Putamen (tissue), 1 donor: ENCODE data around the gene RIMOC1.
"Not testable (repeated sequence)": the region's sequence is repeated elsewhere in the genome, so short reads cannot be mapped to it uniquely, and the experiment has no call there.

Source experiments
- DNase-seq: peaks from one replicate; pipeline ENCODE4 v3.0.0-alpha.2; 2016; ENCODE audit warnings: low spot score

RIMOC1 gene

GRCh38 chr5:41891066-41891707 lies 13.0 kb upstream of the RIMOC1 start:
- no peak for DNase-seq

DNA sequence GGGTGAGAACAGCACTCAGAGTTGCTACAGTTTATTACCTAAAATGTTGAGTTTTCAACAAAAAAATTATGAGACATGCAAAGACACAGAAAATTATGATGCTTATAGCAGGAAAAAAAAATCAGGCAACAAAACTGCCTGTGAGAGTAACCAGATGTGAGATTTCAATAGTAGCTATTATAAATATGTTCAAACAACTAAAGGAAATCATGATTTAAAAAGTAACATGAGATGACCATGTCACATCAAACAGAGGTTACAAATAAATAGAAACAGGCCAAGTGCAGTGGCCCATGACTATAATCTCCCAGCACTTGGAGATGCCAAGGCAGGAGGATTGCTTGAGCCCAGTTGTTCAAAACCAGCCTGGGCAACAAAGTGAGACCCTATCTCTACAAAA lies 12.1 kb upstream of the RIMOC1 start:
- no peak for DNase-seq

- DNase-seq: no peak
Observed at GRCh38 chr5:41893074-41893851, 10.9 kb upstream of the RIMOC1 start.

- DNase-seq: no peak
Observed at GRCh38 chr5:41896230-41896629, 7.9 kb upstream of the RIMOC1 start.

GRCh38 chr5:41903382-41903891 lies 707 bp upstream of the RIMOC1 start:
- no peak for DNase-seq

- no peak for DNase-seq
Observed at GRCh38 chr5:41906151-41906550, 2.0 kb downstream of the RIMOC1 start.

DNA sequence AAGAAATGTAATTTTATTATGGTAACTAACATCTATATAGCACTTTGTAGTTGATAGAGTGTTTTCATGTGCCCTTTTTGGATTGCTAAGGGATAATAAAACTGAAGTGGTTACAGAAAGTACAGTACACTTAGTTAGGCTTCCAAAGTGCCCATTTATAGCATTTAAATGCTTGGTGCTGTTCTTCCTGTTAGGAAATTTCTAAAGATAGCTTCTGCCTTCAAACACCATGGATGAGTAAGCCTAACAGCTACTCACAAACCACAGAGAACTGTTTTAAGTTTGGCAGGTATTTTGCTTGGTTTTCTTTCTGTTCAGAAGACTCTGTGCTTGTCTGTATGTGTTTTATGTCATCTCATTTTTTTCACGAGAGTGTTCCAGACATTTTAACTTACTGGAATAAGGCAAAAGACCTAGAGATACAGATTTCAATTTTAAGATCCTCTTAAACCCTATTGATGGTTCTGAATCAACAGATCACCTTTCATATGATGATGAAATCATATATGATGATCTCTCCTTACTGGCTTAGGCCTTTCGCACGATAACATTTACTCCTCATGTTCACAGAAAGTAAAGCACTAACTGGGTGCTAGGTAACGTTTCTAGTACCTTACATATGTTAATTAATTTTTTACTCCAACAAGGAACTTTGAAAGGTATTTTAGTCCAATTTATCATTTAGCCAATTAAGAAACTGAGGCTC lies 4.4 kb downstream of the RIMOC1 start:
- no peak for DNase-seq

GRCh38 chr5:41918105-41918504 lies 14.0 kb downstream of the RIMOC1 start:
- DNase-seq: no peak

DNA sequence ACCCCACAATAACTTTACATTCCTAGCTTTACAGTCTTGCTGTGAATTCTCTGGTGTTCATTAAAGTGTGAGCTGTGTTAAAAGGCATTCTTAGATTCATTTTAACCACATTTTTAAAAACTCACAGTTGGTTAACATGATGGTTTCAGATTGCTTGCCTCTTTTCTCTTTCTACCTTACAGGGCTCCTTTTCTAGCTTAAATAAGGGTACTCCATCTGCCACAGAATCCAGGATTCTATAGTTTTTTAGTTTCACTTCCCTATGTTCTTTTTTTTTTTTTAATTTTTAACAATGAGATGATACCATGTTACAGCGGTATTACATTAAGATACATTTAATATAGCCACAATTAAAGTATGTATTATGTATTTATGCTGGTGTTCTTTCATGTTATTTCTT lies 17.0 kb downstream of the RIMOC1 start:
- DNase-seq: no peak

DNA sequence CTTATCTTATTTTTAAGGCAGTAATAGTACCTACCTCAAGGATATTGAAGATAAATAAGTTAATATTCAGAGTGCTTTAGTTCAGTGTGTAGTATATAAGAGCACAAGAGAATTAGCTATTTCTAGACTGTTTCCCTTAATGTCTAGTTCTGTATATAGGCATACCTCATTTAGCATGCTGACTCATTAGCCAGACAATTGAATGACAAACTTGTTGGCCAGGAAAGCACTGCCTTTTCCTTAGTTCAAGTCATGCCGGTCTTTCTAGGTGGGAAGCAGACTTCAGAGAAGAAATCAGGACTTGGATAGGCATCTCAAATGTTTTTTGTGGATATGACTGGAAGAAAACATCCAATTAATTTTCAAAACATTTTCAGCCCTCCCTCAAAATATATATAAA lies 17.7 kb downstream of the RIMOC1 start:
- no peak for DNase-seq

DNA sequence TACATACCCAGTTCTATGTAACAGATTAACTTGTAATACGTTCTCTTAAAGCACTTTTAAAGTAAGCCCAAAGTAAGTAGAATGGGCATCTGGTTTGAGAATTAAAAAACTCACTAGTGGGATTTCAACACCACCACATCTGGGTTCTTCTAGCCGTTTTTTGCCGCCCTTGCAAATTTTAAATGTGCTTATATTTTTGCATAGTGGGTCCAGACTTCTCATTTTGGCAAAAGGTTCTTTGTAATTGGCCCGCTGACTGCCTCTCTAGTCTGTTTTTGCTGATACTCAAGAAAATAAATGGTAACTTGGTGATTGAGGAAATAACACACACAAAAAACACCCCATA lies 20.4 kb downstream of the RIMOC1 start:
- DNase-seq: no peak

- peak; percentile 83 for DNase-seq
Observed at GRCh38 chr5:41924872-41925554, 20.9 kb downstream of the RIMOC1 start, which contains the start of gene FBXO4. TSS of gene FBXO4 (plus strand) at chr5:41925281. CDS start at chr5:41925310, 29 bp downstream.

DNA sequence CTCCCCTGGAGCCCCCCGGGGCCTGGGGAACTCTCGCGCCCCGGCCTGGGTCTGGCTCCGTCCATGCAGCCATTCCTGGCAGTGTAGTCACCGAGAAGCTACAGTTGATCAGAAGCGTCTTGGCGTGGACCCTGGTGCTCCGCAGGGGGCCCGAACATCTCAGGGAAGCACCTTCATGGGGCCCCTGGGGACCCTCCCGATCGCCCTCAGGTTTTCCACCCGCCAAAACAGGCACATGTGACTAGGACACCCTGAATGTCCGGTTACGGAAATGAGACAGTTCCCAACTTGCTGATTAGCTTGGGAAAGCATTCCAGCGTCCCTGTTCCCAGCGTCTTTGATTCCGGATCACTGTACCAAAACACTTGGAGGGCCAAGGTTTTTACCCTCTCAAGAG lies 21.4 kb downstream of the RIMOC1 start:
- DNase-seq: peak; percentile 17

DNA sequence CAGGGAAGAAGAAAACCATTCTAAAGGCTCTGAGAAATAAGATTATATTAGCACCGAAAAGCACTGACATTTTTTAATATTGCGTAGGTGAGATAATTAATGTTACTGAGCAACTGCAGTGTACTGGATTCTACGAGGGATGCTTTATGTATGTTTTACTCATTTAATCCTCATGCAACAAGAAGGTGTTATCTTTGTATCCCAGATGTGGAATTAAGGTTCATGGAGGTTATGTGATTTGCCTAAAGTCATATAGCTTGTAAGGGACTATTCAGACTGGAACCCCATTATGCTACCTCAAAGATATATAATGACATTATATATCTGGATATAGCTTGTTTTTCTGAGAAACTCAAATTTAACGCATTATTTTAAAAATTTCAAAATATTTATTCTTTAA lies 23.5 kb downstream of the RIMOC1 start:
- no peak for DNase-seq

DNA sequence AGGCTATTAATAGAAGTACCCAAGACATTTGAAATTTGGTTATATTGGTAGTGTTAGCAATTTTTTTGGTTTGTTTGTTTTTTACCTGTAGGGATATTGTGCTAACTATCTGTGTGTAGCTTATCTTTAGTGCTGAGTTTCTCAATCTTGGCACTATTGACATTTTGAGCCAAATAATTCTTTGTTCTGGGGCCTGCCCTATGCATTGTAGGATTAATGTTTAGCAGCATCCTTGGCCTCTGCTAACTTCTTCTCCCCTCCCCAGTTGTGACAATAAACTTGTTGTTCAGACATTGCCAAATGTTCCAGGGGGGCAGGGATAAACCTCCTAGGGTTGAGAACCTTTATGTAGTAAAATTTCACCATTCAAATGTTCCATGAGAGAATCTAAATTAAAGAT lies 24.9 kb downstream of the RIMOC1 start:
- DNase-seq: no peak

- DNase-seq: no peak
Observed at GRCh38 chr5:41932770-41933169, 28.6 kb downstream of the RIMOC1 start.

GRCh38 chr5:41935544-41935943 lies 31.4 kb downstream of the RIMOC1 start:
- DNase-seq: no peak

- DNase-seq: no peak
Observed at GRCh38 chr5:41940641-41941040, 36.5 kb downstream of the RIMOC1 start.

DNA sequence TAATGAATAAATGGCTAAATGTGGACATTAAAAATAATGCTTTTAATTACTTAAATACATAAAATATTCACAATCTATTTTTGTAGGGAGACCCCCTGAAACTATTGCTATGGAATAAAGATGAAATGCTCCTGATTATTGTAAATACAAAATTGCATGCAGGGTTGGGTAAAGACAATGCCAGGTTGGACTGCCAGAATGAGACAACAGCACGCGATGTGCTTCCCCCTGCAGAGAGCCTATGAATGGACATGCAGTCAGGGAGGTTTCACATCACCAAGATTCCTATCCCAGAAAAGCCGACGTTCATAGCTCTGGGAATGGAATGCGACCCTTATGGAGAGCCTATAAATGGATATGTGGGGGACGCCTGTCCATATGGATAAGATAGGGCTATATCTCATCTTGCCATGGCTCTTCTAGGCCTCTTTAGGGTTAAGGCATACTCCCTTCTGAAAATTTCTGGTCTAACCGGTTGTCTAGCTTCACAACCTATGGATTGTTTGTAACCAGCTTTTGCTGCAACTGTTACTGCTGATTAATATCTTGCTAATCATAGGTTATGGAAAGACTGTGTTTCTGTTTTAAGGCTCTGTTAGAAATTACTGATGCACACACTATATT lies 41.3 kb downstream of the RIMOC1 start:
- DNase-seq: not testable (repeated sequence)

GRCh38 chr5:41951224-41951623 lies 47.1 kb downstream of the RIMOC1 start:
- DNase-seq: no peak
